ENCODE measurements around the gene DNAL1.
A peak's percentile ranks its signal among the peaks of the same experiment; 100 is the strongest.
"Not testable (repeated sequence)": the region's sequence is repeated elsewhere in the genome, so short reads cannot be mapped to it uniquely, and the experiment has no call there.

Gene DNAL1, protein sequence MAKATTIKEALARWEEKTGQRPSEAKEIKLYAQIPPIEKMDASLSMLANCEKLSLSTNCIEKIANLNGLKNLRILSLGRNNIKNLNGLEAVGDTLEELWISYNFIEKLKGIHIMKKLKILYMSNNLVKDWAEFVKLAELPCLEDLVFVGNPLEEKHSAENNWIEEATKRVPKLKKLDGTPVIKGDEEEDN

DNA sequence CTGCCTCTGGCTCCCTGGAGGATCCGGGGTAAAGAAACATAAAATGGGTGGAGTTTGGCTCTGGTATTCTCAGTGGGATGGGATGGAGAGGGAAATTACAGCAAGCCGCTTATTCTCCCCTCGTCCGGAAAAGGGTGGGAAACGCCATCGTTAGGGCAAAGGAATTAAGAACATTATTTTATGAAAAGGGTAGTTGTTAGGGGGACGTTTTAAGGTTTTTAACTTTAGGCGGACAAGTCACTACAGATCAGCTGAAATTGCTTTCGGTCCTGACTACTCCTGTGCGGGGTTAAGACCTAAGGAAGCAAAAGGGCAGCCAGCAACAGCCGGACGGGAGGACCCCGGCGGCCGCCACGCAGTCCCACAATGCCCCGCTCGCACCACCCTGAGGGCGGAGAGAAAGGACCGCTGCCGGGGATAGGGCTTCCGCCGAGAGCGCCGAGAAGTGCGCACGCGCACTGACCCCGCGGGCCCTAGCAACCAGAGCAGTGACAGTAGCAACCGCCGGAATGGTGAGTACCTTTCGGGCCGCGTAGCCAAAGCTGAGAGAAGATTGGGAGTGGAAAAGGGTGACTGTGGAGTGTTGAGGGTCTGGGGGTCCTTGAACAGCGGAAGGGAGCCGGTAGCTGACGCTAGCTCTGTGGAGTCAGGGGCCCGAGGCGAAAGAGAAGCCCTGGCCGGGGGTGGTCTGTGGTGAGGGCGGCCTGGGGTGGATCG, at the start of gene DNAL1:
TSS of gene DNAL1 (plus strand) at position 456 of the 717 bp plus-strand sequence. CDS start at position 510, 54 bp downstream.
- peak; percentile 83 to 87 for DNase-seq (ENCODE audit: extremely low read depth in 1 of 2, low read depth in 1 of 2)

DNA sequence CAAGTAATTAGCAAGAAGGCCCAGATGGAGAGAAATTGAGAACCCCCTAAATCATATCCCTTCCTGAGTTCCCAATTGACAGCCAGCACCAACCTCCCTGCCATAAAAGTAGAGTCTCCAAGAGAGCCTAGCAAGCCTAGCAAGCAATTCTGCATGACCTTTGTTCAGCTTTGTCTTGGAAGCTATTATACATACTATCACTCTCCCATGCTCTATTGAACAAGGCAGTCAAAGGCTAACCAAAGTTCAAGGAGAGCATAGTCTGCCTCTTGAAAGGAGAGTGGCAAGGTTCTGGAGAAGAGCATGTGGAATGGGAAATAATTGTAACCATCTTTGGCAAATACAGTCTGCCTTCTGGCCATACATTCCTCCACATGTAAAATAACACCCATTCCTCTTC, 45.3 kb upstream of the DNAL1 start:
- no peak for DNase-seq (ENCODE audit: extremely low read depth in 1 of 2, low read depth in 1 of 2)

DNA sequence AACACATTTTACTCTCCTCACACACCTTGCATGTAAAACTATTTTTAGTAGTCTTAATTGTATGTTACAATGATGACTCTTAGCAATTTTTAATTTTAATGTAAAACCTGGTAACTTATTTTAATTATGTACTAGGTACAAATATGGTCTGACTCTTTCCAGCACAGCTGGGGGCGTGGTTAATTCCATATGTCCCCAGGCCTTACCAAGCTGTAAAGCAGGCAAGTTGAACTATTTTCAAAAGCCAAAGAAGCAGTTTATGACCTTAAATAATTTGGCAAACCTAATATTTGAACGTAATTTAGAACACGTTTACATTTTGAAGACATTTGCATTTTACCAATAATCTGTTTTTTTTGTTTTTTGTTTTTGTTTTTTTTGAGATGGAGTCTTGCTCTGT, 41.8 kb upstream of the DNAL1 start:
- DNase-seq (ENCODE audit: extremely low read depth in 1 of 2, low read depth in 1 of 2): no peak

DNA sequence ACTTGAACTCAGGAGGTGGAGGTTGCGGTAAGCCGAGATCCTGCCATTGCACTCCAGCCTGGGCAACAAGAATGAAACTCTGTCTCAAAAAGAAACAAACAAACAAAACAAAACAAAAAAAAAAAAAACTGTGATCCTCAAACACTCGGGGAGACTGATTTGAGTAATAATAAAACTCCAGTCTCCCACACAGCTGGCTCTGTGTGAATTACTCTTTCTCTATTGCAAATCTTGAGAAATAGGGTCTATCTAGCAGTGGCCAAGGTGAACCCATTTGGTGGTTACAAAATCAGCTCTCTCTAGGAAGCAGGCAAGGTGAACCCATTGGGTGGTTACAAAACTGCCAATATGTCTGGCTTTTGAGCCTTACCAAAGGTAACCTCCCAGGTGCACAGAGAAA, 38.5 kb upstream of the DNAL1 start:
- DNase-seq (ENCODE audit: extremely low read depth in 1 of 2, low read depth in 1 of 2): no peak

DNA sequence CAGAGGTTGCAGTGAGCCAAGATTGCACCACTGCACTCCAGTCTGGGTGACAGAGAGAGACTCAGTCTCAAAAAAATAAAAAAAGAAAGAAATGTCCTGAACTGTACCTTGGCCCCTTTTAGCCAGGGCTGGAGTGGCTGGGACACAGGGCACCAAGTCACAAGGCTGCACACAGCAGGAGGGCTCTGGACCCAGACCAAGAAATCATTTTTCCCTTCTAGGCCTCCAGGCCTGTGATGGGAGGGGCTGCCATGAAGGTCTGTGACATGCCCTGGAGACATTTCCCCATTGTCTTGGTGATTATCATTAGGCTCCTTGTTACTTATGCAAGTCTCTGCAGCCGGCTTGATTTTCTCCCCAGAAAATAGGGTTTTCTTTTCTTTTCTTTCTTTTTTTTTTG, 37.5 kb upstream of the DNAL1 start:
- no peak for DNase-seq (ENCODE audit: extremely low read depth in 1 of 2, low read depth in 1 of 2)

DNA sequence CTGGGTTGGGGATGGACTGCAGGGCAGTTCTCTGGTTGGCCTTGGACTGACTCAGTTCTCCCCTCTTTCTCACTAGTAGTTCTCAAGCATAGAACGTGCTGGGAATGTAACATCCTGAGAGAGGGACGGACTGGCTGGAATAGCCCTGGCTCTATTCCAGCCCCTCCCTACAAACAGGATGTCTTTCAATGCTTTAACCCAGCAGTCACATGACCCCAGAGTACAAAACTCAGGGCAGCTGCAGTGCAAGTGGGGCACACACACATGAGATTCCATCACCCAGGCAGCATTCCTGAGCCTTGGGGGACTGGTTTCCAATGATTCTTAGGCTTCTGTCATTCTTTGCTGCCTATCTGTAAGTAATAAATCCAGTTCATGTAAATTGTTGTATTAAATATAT, 34.1 kb upstream of the DNAL1 start:
- no peak for DNase-seq (ENCODE audit: extremely low read depth in 1 of 2, low read depth in 1 of 2)

DNA sequence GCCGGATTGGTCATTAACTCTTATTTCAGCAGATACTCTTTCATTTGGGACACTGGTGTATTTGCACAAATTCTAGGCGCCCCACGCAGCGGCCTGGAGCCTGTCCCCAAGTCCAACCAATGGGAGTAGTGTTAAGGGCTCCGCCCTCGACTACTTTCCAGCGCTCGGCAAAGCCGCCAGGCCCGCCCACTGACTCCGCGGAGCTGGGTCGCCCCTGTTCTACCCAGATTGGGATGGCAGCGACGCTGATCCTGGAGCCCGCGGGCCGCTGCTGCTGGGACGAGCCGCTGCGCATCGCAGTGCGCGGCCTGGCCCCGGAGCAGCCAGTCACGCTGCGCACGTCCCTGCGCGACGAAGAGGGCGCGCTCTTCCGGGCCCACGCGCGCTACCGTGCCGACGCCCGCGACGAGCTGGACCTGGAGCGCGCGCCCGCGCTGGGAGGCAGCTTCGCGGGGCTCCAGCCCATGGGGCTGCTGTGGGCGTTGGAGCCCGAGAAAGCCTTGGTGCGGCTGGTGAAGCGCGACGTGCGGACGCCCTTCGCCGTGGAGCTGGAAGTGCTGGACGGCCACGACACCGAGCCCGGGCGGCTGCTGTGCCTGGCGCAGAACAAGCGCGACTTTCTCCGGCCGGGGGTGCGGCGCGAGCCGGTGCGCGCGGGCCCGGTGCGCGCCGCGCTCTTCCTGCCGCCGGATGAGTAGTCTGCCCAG, 32.3 kb upstream of the DNAL1 start, which contains the start of gene ACOT6:
TSS of gene ACOT6 (plus strand) at position 179 of the 707 bp plus-strand sequence. CDS start at position 234, 55 bp downstream.
- peak; percentile 27 to 49 for DNase-seq (ENCODE audit: extremely low read depth in 1 of 2, low read depth in 1 of 2)

DNA sequence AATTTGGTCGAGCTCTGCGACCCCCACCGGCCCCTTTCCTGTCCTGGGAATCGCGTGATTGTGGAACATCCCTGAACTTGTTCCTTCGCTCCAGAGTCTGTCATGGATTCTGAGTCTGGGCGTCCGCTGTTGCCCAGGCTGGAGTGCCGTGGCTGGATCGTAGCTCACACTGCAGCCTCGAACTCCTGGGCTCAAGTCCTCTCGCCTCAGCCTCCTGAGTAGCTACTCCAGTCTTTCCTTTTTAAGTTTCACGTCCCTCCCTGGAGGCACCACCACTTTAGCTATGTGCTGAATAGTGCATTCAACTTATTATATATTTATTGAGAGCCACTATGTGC, 31.8 kb upstream of the DNAL1 start:
- no peak for DNase-seq (ENCODE audit: extremely low read depth in 1 of 2, low read depth in 1 of 2)

DNA sequence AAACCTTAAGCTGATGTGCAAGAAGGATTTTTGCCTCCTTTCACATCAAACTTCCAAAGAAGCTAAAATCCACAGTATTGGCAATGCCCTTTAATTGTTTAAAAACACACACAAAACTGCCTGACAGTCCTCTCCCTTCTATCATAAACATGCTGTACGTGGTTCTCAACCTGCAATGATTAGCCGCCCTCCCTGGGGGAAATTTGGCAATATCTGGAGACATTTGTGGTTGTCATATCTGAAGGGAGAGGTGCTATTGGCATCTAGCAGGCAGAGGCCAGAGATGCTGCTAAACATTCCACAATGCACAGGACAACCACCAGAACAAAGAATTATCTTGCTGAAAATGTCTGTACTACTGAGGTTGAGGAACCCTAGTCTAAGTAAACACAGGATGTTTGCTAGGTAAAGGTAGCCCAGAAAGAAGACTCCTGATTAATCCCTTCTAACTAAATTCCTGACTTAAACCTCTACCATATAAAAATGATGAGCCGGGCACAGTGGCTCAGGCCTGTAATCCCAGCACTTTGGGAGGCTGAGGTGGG, 31.3 kb upstream of the DNAL1 start:
- no peak for DNase-seq (ENCODE audit: extremely low read depth in 1 of 2, low read depth in 1 of 2)

DNA sequence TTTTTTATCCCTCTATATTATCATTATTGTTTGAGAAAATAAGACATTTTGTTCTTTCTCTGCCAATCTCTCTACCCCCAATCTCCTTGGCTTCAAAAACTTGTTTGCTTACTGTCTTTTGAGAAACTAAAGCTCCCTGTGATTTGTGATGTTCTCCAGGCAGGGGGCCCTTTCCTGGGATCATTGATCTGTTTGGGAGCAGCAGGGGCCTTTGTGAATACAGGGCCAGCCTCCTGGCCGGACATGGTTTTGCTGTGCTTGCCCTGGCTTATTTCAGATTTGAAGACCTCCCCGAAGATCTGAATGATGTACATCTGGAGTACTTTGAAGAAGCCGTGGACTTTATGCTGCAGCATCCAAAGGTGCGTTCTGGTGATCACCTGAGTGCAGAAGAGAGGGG, 28.0 kb upstream of the DNAL1 start:
- no peak for DNase-seq (ENCODE audit: extremely low read depth in 1 of 2, low read depth in 1 of 2)

DNA sequence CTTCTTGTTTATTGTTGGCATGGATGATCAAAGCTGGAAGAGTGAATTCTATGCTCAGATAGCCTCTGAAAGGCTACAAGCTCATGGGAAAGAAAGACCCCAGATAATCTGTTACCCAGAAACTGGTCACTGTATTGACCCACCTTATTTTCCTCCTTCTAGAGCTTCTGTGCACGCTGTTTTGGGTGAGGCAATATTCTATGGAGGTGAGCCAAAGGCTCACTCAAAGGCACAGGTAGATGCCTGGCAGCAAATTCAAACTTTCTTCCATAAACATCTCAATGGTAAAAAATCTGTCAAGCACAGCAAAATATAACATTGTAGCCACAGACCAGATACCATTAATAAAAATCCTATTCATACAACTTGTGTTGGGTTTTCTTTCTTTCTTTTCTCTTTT, 25.3 kb upstream of the DNAL1 start:
- DNase-seq (ENCODE audit: extremely low read depth in 1 of 2, low read depth in 1 of 2): no peak

DNA sequence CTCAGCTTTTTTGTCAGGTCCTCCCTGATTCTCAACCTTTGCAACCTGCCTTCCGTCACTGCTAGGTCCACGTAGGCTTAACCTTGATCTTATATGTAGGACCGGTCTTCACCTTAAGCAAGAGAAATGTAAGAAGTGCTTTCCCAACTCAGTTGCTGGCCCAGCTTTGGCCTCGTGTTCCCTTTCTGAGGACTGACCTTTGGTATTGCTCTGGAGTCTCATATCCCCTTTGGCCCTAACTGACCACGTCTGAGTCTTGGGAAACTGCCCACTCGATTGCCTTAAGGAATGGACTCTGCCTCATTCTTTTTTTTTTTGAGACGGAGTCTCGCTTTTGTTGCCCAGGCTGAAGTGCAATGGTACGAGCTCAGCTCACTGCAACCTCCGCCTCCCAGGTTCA, 24.5 kb upstream of the DNAL1 start:
- no peak for DNase-seq (ENCODE audit: extremely low read depth in 1 of 2, low read depth in 1 of 2)

DNA sequence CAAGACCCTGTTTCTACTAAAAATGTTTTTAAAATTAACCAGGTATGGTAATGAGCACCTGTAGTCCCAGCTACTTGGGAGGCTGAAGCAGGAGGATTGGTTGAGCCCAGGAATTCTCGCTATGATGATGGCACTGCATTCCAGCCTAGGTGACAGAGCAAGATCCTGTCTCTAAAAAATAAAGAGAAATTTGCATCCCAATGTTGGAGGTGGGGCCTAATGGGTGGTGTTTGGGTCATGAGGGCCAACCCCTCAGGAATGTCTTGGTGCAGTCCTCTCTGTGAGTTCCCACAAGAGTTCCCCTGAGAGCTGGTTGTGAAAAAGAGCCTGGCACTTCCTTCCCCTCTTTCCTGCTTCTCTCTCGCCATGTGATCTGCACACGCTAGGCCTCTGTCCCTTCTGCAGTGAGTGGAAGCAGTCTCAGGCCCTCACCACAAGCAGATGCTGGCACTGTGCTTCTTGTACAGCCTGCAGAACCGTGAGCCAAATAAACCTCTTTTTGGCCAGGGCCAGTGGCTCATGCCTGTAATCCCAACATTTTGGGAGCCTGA, 21.2 kb upstream of the DNAL1 start:
- no peak for DNase-seq (ENCODE audit: extremely low read depth in 1 of 2, low read depth in 1 of 2)

DNA sequence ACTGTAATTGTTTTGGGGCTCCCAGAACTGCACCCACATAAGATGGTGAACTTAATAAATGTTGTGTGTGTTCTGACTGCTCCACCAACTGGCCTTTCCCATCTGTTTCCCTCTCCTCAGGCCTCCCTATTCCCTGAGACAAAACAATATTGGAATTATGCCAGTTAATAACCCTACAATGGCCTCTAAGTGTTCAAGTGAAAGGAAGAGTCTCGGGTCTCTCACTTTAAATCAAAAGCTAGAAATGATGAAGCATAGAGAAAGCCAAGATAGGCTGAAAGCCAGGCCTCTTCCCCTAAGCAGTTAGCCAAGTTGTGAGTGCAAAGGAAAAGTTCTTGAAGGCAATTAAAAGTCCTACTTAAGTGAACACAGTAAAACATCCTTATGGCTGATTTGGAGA, 19.1 kb upstream of the DNAL1 start:
- no peak for DNase-seq (ENCODE audit: extremely low read depth in 1 of 2, low read depth in 1 of 2)

DNA sequence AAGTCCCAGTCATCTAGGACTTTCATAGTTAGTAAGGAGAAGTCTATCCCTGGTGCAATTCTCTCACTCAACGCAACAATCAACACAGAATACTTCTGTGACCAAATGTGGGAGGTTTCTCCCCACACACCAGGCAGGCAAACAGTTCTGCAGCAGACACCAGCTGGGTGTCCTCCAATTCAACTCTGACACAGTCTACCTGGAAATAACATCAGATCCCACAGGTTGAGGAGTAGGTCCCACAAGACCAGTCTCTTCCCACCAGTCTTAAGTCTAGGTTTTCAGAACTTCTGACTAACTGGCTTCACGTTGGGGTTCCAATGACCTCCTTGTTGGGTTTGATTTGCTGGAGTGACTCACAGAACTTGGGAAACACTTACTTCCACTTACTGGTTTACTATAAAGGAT, 17.6 kb upstream of the DNAL1 start:
- DNase-seq (ENCODE audit: extremely low read depth in 1 of 2, low read depth in 1 of 2): no peak

DNA sequence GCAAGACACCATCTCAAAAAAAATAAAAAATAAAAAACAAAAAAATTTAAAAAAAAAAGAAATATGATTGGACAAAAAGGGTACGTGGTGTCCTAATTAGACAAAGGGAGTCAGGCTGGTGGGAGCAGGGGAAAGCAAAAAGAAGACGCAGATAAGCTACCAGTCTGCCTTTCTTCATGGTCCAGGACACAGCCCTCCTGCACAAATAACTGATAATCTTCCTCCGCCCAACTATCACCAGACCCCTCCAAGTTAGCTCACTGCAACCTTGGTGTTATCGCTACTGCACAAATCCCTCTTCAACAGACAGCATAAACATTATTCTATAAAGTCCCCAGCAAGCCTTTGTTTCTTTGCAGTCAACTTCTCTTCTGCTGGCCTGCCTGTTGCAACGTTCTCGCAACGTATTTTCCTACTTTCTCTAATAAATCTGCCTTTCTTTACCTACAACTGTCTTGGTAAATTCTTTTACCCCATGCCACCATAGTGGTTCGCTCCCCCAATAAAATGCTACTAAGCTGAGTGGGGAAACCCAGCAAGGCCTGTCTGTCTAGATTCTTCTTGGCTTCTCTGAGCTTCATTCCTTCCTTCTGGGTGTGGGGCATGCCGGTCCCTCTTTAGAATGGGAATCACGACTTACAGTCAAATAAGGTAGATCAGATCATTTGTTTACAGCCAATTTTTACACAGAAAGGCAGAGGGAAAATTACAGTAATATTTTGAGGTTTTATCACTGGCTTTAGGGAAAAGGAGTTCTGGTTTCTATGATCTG, 14.6 kb upstream of the DNAL1 start:
- DNase-seq (ENCODE audit: extremely low read depth in 1 of 2, low read depth in 1 of 2): no peak

DNA sequence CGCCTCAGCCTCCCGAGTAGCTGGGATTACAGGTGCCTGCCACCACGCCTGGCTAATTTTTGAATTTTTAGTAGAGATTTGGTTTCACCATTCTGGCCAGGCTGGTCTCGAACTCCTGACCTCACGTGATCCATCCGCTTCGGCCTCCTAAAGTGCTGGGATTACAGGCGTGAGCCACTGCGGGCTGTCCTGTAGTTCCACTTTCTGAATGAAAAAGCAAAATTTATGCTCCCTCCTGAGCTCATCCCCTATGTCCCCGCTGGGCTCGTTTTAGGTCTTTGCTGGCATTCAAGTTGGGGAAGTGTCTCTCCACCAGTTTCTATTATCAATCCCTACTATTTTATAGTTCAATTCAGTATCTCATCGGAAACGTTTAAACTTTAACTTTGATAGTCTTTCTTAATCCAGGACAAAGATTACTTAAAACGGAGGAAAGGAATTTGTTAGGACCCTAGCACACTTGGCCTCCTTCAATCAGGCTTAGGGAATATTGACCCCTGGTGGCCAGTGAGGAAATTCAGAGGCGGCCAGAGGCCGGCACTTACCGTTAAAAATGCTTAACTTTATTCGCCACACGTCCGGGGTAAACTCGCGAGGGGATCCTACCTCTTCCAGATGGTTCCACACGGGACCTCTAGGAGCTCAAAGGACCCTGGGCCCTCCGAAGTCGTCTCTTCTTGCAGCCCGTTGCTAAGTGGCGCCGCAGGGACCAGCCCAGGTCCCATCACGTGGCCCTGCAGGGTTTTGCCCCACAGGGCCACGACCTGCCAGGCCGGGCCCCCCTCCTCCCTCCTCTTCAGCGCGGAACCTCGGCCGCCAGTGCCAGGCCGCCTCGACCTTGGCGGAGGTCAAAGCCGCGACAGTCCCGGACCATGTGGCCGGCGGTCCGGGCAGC, 11.4 kb upstream of the DNAL1 start:
- peak in 1 of 2 donors; percentile 31 for DNase-seq (ENCODE audit: extremely low read depth in 1 of 2, low read depth in 1 of 2)

DNA sequence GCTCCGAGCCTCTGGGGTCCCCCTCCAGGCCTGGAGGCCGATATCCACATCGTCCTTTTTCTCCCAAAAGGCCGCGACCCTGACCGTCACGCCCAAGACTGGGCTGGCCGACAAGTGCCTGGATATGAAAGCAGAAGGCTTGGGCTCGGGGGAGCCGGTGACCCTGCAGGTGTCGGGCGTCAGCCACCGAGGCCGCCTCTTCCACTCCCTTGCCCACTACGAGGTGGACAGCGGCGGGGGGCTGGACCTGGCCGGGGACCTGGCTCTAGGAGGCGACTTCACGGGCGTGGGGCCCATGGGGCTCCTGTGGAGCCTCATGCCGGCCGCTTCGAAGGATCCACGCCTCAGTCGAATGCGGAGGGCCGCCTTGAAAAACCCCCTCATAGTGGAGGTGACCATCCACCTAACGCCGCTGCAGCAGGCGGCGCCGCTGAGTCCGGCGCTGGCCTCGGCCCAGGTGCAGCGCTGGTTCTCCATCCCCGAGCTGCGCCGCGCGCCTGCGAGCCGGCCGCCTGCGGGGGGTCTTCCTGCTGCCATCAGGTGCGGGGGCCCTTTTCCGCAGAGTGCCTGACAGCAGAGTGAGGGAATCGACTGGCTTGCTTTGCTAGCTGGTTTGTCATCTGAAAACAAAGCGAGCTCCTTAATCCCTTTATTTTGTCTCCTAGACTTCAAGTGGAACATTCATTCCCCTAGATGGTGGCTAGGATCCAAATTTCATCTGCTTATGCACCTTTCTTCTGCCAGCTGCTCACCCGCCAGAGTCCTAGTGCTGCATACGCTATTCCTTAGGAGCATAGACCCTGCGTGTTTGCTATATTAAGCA, 10.6 kb upstream of the DNAL1 start:
- DNase-seq (ENCODE audit: extremely low read depth in 1 of 2, low read depth in 1 of 2): no peak

DNA sequence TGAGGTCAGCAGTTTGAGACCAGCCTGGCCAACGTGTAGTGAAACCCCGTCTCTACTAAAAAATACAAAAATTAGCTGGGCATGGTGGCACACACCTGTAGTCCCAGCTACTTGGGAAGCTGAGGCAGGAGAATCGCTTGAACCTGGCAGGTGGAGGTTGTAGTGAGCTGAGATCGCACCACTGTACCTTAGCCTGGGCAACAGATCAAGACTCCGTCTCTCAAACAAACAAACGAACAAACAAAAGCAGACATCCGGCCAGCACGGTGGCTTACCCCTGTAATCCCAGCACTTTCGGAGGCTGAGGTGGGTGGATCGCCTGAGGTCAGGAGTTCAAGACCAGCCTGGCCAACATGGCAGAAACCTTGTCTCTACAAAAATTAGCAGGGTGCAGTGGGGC, 8.4 kb upstream of the DNAL1 start:
- not testable (repeated sequence) for DNase-seq (ENCODE audit: extremely low read depth in 1 of 2, low read depth in 1 of 2)

Measured in stimulated activated CD8-positive, alpha-beta memory T cell treated with anti-CD3 and anti-CD28 coated beads, Interleukin-7, amount 100 ng/mL, for 48 hours (primary cell).